Ectodermal cell (in vitro differentiated cells): ENCODE measurements around the gene ACKR2.

Experiments
- H3K27ac ChIP-seq: 2 replicates; pipeline ENCODE4 v1.7.0; 2013; ENCODE audit warnings: mild to moderate bottlenecking, low read depth, low read length; ENCODE audit not compliant: insufficient read depth, poor library complexity, severe bottlenecking
- H3K27me3 ChIP-seq: 2 replicates; pipeline ENCODE4 v1.7.0; 2013; ENCODE audit warnings: mild to moderate bottlenecking, low read length; ENCODE audit not compliant: insufficient read depth, control insufficient read depth, poor library complexity, severe bottlenecking
- H3K36me3 ChIP-seq: one replicate; pipeline ENCODE4 v1.7.0; 2013; ENCODE audit warnings: low read length; ENCODE audit not compliant: control insufficient read depth, insufficient read depth
- H3K4me1 ChIP-seq: one replicate; pipeline ENCODE4 v1.7.0; 2013; ENCODE audit warnings: low read length; ENCODE audit not compliant: control insufficient read depth, insufficient read depth
- H3K4me3 ChIP-seq: 2 replicates; pipeline ENCODE4 v1.7.0; 2013; ENCODE audit warnings: low read depth, low read length, control low read depth; ENCODE audit not compliant: insufficient read depth
- H3K9me3 ChIP-seq: 2 replicates; pipeline ENCODE4 v1.7.0; 2013; ENCODE audit warnings: mild to moderate bottlenecking, low read length, moderate library complexity; ENCODE audit not compliant: control insufficient read depth
- WGBS, 2 experiments: methylation state at CpG; one replicate each; pipeline ENCODE4 v1.1.7; 2013; ENCODE audit warnings: missing lambda C conversion rate in 2 of 2; 5-methylcytosine and 5-hydroxymethylcytosine counted together

ACKR2 gene

DNA sequence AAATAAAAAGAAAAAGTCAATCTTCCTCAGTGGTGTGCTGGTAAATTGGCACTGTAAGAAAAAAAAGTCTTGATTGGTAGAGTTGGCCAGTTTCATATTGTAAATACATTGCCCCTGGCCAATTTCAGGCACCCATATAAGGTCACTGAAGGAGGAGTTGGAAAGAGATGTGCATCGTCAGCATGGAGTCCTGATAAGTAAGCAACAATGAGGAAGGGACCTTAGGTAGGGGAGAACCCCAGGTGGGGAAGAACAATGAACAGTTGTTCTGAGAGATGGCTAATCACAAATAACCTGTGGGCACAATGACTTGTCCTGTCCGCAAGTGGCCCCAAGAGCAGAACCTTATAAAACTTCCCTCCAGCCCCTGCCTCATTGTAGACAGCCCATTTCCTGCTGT is 75.1 kb downstream of the ACKR2 start:
- H3K27ac ChIP-seq: no peak overlapping the region
- H3K36me3 ChIP-seq: no peaks in the 10 kb centered on the region
- no peaks in the 10 kb centered on the region for H3K9me3 ChIP-seq
- no peaks in the 10 kb centered on the region for H3K27me3 ChIP-seq
- H3K4me3 ChIP-seq: no peak overlapping the region
- H3K4me1 ChIP-seq: no peaks in the 10 kb centered on the region
- 83% methylated on average over 2 of the region's 2 CpGs for WGBS, 2 experiments

- peaks cover 5% of the 10 kb centered on the region for H3K4me1 ChIP-seq
These were observed 77.1 kb downstream of the ACKR2 start for GRCh38 chr3:42886294-42886822.

GRCh38 chr3:42887084-42887483 is 77.8 kb downstream of the ACKR2 start:
- Histone ChIP-seq H3K27ac (no peak overlapping the region), H3K4me1 (peaks cover 8% of the 10 kb centered on the region), H3K36me3 (no peaks in the 10 kb centered on the region), H3K4me3 (no peak overlapping the region), H3K27me3 (no peaks in the 10 kb centered on the region), H3K9me3 (no peaks in the 10 kb centered on the region)
- 95 to 97% methylated on average over 3 of the region's 3 CpGs for WGBS, 2 experiments

More at GRCh38 chr3:42886294-42886822, 77.1 kb downstream of the ACKR2 start:
- Histone ChIP-seq H3K27ac (no peak overlapping the region), H3K27me3 (no peaks in the 10 kb centered on the region), H3K36me3 (no peaks in the 10 kb centered on the region), H3K4me3 (no peak overlapping the region), H3K9me3 (no peaks in the 10 kb centered on the region)
- 100% methylated on average over 1 of the region's 1 CpG for WGBS, 2 experiments

GRCh38 chr3:42891042-42891441 is 81.8 kb downstream of the ACKR2 start:
- 11 to 20% methylated on average over 2 of the region's 2 CpGs for WGBS, 2 experiments

GRCh38 chr3:42892169-42892568 is 82.9 kb downstream of the ACKR2 start:
- Histone ChIP-seq H3K27me3 (no peaks in the 10 kb centered on the region), H3K36me3 (no peaks in the 10 kb centered on the region), H3K27ac (no peak overlapping the region), H3K4me3 (no peak overlapping the region), H3K4me1 (peaks cover 13% of the 10 kb centered on the region), H3K9me3 (no peaks in the 10 kb centered on the region)
- 86 to 91% methylated on average over 1 of the region's 1 CpG for WGBS, 2 experiments

More at GRCh38 chr3:42891042-42891441, 81.8 kb downstream of the ACKR2 start:
- H3K9me3 ChIP-seq: no peaks in the 10 kb centered on the region
- no peaks in the 10 kb centered on the region for H3K36me3 ChIP-seq
- peak overlapping the region; percentile 57 for H3K27ac ChIP-seq
- H3K27me3 ChIP-seq: no peaks in the 10 kb centered on the region
- no peak overlapping the region for H3K4me3 ChIP-seq
- H3K4me1 ChIP-seq: peaks cover 13% of the 10 kb centered on the region

DNA sequence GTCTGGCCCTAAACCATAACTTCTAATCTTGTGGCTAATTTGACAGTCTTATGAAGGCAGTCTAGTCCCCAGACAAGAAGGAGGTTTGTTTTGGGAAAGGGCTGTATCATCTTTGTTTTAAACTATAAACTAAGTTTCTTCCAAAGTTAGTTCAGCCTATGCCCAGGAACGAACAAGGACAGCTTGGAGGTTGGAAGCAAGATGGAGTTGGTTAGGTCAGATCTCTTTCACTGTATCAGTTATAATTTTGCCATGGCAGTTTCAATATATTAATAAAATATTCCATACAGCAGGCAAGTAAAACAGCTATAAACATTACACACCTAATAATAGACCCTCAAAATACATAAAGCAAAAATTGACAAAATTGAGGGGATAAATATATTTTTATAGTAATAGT is 83.6 kb downstream of the ACKR2 start:
- 86% methylated on average over 1 of the region's 1 CpG; no CpG with 5 or more reads in 1 of the 2 experiments for WGBS, 2 experiments
- no peaks in the 10 kb centered on the region for H3K9me3 ChIP-seq
- no peaks in the 10 kb centered on the region for H3K36me3 ChIP-seq
- no peak overlapping the region for H3K27ac ChIP-seq
- peaks cover 13% of the 10 kb centered on the region for H3K4me1 ChIP-seq
- H3K27me3 ChIP-seq: no peaks in the 10 kb centered on the region
- H3K4me3 ChIP-seq: no peak overlapping the region

DNA sequence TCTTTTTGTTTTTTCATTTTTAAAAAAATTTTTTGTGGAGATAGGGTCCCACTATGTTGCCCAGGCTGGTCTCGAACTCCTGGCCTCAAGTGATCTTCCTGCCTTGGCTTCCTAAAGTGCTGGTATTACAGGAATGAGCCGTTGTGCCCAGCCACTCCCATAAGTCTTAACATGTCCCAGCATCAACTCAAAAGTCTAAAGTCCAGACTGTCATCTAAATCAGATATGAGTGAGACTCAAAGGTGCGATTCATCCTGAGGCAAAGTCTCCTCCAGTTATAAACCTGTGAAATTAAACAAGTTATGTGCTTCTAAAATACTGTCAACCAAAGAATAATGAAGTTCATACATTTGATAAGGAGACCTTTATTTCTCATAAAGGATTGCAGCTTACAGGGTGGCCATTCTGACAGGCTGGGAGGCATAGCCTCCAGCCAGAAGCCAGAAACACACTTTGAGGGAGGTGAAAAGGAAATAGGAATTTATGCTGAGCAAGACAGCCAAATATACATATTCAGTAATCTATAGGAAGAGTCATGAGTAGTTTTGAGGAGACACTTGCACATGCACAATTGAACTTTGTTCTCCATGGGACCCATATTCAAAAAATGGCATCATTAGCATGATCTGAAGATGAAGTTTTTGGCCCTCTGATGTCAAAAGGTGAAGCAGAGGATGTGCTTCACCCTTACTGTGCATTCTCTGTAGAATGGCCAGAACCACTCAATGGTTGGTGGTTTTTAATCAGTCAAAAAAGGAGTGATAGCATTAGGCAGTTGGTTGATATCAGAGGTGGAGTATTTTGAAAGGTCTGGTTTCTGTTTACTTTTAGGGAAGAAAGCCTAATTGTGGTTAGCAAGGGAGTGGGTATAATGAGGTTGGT is 85.7 kb downstream of the ACKR2 start:
- 94 to 96% methylated on average over 3 of the region's 3 CpGs for WGBS, 2 experiments
- no peak overlapping the region for H3K27ac ChIP-seq
- H3K4me1 ChIP-seq: peaks cover 13% of the 10 kb centered on the region
- H3K4me3 ChIP-seq: no peak overlapping the region
- no peaks in the 10 kb centered on the region for H3K9me3 ChIP-seq
- H3K36me3 ChIP-seq: no peaks in the 10 kb centered on the region
- H3K27me3 ChIP-seq: no peaks in the 10 kb centered on the region

DNA sequence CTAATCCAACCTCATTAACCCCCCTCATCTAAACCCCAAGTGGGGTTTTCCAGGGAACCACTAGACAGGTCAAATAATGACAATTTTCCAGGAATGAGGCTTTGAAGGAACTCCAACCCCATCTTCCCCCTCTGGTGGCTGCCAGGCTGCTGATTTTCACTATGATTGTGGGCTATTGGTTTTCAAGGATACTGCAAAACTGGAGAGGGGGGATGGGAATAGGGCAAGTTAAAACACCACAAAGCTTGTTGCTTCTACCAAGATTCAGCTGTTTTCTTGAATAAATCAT is 86.3 kb downstream of the ACKR2 start:
- H3K27me3 ChIP-seq: no peaks in the 10 kb centered on the region
- H3K36me3 ChIP-seq: no peaks in the 10 kb centered on the region
- peaks cover 13% of the 10 kb centered on the region for H3K4me1 ChIP-seq
- no peaks in the 10 kb centered on the region for H3K9me3 ChIP-seq
- H3K27ac ChIP-seq: no peak overlapping the region
- no peak overlapping the region for H3K4me3 ChIP-seq

- Histone ChIP-seq H3K4me1 (peaks cover 5% of the 10 kb centered on the region), H3K27me3 (no peaks in the 10 kb centered on the region), H3K4me3 (no peak overlapping the region), H3K9me3 (no peaks in the 10 kb centered on the region), H3K27ac (no peak overlapping the region), H3K36me3 (no peaks in the 10 kb centered on the region)
These were observed 89.8 kb downstream of the ACKR2 start for GRCh38 chr3:42898896-42899675.
